Measurements from ENCODE around the gene VWA3A.

The VWA3A gene

GRCh38 chr16:22055881-22056280, 36.5 kb upstream of the VWA3A start:
- no peak for TF ChIP-seq CTCF (IDR thresholded peaks at IDR 0.05; ENCODE audit: low read depth, low read length, missing control alignments)
- no peak overlapping the region for H3K4me3 ChIP-seq (ENCODE audit: low read depth, low read length)
- in situ Hi-C loops (cut with HindIII; ENCODE audit: low sequenced_read_pairs): no loop called here
- DNase-seq (ENCODE audit: low read depth): no peak

- in situ Hi-C loops (cut with HindIII; ENCODE audit: low sequenced_read_pairs): no loop called here
- DNase-seq (ENCODE audit: low read depth): no peak
- TF ChIP-seq CTCF (IDR thresholded peaks at IDR 0.05; ENCODE audit: low read depth, low read length, missing control alignments): no peak
- H3K4me3 ChIP-seq (ENCODE audit: low read depth, low read length): no peak overlapping the region
These were observed 28.4 kb upstream of the VWA3A start for GRCh38 chr16:22063888-22064467.

- TF ChIP-seq CTCF (IDR thresholded peaks at IDR 0.05; ENCODE audit: low read depth, low read length, missing control alignments): no peak
- no peak overlapping the region for H3K4me3 ChIP-seq (ENCODE audit: low read depth, low read length)
- no peak for DNase-seq (ENCODE audit: low read depth)
- in situ Hi-C loops (cut with HindIII; ENCODE audit: low sequenced_read_pairs): no loop called here
These were observed 27.1 kb upstream of the VWA3A start for GRCh38 chr16:22065252-22065651.

- no peak for TF ChIP-seq CTCF (IDR thresholded peaks at IDR 0.05; ENCODE audit: low read depth, low read length, missing control alignments)
- in situ Hi-C loops (cut with HindIII; ENCODE audit: low sequenced_read_pairs): no loop called here
- peak; percentile 40 for DNase-seq (ENCODE audit: low read depth)
- no peak overlapping the region for H3K4me3 ChIP-seq (ENCODE audit: low read depth, low read length)
These were observed 21.7 kb upstream of the VWA3A start for GRCh38 chr16:22070361-22071330.

- no peak for DNase-seq (ENCODE audit: low read depth)
- no peak overlapping the region for H3K4me3 ChIP-seq (ENCODE audit: low read depth, low read length)
- no peak for TF ChIP-seq CTCF (IDR thresholded peaks at IDR 0.05; ENCODE audit: low read depth, low read length, missing control alignments)
- in situ Hi-C loops (cut with HindIII; ENCODE audit: low sequenced_read_pairs): no loop called here
These were observed 20.9 kb upstream of the VWA3A start for GRCh38 chr16:22071331-22071910.

- in situ Hi-C loops (cut with HindIII; ENCODE audit: low sequenced_read_pairs): no loop called here
- no peak overlapping the region for H3K4me3 ChIP-seq (ENCODE audit: low read depth, low read length)
- no peak for DNase-seq (ENCODE audit: low read depth)
- TF ChIP-seq CTCF (IDR thresholded peaks at IDR 0.05; ENCODE audit: low read depth, low read length, missing control alignments): no peak
These were observed 19.0 kb upstream of the VWA3A start for GRCh38 chr16:22073350-22073749.

All from astrocyte of the cerebellum (primary cell).